HG03025 (cell line): ENCODE measurements around the gene PITPNM3.

ENCODE experiments used
- ATAC-seq: cut with Tn5 transposase; IDR thresholded peaks from one replicate; pipeline ENCODE4 v1.9.1; 2021; ENCODE audit warnings: mild to moderate bottlenecking, moderate library complexity; ENCODE audit not compliant: unreplicated experiment, low FRiP score

Gene PITPNM3

DNA sequence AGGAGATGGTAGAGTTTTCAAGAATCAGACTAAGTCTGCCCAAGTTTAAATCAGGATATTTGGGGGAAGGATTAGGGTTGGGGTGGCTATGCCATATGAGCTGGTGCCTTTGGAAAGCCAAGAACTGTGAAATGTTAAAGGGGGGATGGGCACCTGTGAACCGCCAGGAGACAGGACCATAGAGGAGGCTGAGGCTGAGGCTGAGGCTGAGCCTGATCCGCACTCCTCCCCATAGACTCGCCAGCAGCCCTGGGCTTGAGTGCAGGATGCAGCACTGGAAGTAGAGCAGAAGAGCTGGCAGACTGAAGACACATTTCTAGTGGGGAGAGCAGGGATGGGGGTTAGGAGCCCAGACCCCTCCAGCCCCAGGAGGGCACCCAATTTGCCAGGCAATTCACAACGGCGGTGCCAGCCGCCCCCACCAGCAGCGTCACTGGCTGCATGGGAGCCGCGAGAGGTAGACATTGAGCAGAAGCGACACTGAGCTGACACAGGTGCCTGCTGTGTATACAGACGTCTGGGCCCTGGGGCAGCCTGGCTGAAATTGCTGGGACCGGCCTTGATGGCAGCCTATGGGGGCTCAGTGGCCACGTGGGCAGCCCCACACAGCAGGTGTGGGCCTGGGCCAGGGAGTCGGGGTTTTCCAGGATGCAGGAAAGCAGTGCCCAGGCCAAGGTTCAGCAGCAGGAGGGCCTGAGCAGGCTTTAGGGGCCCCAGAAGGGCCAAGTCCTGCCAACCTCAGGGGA lies 102.9 kb downstream of the PITPNM3 start:
- ATAC-seq = no peak

DNA sequence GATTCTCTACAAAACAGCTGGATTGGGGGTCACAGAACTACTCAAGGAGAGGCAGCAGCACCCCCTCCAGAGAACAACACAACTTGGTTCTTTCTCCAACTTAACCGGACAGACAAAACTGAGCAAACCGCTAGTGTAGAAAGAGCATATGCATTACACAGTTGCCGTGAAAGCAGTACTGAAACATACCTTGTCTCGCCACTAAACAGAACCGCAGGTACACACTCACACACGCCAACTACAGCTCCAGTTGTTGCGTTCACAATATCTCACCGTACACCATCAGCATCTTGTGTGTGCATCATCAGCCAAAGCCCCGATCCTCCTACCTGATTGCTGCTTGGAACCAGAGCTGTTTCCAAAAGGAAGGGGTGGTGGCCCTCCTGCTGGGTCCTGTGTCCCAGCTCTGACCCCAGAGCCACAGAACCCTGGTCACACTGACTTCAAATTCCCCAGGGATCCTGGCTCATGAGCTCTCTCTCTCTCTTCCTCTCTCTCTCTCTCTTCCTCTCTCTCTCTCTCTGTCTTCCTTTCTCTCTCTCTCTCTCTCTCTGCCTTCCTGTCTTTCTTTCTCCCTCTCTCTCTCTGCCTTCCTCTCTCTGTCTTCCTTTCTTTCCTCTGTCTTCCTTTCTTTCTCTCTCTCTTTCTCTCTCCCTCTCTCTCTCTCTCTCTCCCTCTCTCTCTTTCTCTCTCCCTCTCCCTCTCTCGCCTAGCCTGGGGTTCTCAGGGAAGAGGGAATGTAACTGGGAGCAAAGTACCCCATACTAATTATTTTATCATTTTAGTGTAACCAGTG lies 103.7 kb downstream of the PITPNM3 start:
- no peak for ATAC-seq

DNA sequence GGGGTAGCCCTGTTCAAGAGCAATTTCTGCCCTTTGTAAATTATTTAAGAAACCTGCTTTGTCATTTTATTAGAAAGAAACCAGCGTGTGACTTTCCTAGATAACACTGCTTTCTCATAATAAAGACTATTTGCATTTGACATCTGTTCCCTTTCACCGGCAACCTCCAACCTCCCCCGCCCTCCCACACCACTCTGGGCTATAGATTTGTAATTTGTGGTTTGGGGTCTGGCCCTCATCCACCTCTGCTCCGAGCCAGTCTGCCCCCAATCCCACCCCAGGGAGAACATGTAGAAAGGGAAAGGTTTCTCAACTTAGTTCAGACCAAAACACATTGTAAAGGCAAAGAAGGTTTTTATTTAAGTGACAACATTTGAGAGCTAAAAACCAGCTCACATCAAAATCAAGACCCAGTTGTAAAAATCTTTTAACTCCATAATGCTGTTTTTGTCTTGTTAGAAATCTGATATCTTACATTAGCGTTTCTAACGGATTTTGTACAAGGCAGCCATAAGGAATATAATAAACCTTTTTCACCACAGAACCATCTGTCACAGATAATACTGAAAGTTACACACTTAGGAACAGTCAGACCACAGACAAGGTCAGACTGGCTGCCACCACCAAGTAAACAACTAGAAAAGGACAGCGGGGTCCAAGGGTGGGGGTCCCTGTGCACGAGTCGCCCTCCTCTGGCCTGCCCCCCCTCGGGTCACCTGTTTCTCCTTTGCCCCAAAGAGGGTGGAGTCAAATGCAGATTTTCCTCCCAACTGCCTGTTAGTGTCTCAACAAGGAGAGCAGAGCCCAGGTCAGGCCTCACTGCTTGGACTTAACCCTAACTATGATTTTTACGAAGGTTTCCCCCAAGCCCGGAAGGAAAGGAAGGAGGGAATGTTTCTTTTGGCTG lies 105.2 kb downstream of the PITPNM3 start:
- no peak for ATAC-seq

DNA sequence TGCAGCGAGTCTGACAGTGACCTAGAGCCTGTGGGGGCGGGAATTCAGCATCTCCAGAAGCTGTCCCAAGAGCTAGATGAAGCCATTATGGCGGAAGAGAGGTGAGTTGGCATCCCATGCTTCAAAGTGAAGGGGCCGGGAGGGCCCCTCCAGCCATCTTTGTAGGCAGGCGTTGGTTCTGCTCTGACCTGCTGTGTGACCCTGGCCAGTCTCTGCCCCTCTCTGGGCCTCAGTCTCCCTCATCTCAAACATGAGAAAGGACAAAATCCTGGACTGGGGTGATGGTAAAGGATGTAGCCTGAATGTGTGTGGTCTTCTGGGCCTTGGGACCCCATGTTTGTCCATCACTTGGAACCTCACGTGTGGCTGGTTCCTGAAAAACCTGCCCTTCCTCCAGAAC lies 107.0 kb downstream of the PITPNM3 start:
- no peak for ATAC-seq

DNA sequence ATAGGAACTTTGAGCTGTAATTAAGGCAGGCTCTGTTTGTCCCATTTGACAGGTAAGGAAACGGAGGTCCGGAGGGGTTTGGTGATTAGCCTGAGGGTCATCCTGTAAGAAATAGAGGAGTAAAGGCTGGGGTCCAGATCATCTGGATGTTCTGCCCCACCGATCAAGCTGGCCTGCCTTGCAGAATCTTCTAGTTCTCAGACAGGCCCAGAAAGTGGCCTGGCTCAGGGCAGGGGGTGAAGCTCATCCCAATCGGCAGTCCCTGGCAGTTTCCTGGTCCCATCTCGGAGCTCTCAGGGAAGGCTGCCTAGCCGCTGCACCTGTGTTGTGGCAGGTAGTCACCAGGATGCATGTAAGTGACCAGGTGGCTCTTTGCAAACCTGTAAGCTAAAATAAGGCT lies 107.9 kb downstream of the PITPNM3 start:
- ATAC-seq = no peak

DNA sequence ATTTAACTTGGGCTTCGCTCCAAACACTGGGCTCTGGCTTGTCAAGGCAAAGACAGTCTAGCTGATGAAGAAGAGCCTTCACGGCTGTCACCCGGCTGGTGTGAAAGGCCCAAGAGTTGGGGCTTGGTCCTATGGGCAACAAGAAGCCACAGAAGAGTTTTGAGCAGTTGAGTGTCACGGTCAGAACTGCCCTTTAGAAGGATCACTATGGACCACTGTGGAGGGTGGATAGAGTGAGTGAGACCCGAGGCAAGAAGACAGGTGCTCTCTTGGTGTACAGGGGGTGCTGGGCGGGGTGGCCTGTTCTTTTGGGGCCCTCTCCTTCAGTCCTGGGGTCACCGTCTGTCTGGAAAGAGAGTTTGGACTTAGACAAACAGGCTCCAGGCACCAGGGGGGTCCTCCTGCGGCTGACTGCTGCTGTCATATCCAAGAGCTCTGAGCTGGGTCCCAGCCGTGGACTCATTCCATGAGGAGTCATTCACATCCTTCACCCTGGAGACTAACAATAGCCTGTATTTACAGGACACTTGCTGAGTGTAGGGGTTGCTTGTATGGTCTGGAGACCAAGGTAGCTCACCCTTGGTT lies 109.7 kb downstream of the PITPNM3 start:
- no peak for ATAC-seq

DNA sequence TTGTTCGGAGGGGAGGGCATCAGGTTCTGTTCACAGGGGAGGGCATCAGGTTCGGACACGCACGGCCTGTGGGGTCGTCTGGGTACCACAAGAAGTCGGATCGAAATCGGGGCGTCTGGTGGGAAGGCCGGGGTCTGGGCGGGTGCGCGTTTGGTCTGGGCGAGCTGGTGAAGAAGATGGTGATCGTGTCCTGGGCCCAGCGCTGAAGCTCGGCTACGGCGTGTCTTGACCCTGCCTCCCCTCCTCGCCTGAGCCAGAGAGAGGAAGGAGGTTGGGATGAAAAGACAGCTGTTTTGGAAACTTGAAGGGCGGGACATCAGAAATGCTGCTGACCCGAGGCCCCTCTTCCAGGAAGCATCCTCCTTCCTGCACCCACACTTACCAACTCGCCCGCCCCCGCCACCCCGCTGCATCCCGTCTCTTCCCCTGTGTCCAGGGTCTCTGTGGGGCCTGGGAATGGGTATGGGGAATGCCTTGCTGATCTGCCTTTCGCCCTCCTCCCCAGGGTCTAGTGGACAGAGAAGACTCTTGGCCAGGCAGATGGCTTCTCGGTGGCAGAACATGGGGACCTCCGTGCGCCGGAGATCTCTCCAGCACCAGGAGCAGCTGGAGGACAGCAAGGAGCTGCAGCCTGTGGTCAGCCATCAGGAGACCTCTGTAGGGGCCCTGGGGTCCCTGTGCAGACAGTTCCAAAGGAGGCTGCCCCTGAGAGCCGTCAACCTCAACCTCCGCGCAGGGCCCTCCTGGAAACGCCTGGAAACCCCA lies 111.6 kb downstream of the PITPNM3 start:
- ATAC-seq = no peak

DNA sequence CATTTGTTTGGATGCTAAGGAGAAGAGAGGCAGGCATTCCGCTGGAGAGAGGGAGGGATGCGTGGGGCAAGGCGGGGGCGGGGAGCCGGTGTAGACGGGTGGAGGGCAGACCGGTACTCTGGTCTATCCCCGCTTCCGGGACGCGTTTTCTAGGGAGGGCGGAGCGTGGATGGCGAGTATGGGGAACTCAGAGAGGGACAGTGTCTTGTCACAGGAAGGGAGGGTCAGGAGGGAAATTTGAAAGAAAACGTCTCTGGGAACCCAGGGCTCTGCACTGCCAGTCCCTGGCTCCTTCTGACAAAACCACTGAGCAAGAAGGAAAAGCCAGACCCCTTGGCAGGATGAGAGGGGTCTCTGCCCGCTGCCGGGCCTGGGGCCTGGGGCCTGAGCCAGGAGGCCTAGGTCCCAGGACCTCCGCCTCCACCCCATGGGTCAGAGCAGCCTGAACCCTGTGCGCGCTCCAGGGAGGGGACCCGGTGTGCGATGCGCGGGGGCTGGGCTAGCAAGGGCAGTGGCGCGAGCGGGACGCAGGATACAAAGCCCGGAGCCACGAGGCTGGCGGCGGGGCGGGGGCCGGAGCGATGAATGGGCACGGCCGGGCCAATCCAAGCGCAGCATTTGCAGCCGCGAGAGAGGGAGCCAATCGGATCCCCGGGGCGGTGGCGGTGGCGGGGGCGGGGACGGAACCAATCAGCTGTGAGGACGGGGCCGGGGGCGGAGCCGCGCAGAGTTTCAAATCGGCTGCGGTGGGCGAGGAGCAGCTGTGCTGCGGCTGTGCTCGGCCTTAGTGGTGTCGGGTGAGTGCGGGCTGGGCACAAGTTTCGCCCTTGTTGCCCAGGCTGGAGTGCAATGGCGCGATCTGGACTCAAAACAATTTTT lies 112.4 kb downstream of the PITPNM3 start, which contains the start of gene PIMREG:
TSS of gene PIMREG (plus strand) at position 764 of the 879 bp plus-strand sequence. CDS start 656 bp downstream, outside the sequence.
- ATAC-seq = peak; percentile 79

DNA sequence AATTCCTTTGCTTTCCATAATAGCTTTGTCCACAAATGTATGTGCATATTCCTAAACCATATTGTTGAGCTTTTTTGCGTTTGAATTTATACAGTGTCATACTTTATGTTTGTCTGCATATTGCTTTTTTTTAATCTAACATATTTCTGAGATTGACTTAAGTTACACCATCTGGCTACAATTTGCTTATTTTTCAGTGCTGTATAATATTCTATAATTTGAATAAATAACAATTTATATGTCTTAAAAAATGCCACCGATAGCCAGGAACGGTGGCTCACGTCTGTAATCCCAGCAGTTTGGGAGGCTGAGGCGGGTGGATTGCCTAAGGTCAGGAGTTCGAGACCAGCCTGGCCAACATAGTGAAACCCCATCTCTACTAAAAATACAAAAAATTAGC lies 113.6 kb downstream of the PITPNM3 start:
- ATAC-seq = no peak

DNA sequence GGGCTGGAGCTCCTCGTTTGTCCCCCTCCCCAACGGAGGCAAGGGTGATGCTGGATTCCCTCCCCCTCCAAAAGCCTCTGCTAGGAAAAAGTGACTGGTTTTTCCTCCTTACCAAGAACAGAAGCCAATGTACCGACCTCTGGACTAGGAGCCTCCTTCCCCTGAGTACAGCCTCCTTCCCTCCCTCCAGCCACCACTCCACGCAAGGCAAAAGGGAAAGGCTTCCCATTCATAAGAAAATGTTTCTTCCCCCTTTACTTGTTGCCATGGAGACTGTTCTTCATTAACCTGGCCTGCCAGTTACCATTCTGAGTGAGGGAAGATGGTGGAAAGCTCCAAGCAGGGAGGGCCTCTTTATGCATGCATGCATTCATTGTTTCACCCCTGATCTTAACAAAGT lies 116.4 kb downstream of the PITPNM3 start:
- no peak for ATAC-seq

DNA sequence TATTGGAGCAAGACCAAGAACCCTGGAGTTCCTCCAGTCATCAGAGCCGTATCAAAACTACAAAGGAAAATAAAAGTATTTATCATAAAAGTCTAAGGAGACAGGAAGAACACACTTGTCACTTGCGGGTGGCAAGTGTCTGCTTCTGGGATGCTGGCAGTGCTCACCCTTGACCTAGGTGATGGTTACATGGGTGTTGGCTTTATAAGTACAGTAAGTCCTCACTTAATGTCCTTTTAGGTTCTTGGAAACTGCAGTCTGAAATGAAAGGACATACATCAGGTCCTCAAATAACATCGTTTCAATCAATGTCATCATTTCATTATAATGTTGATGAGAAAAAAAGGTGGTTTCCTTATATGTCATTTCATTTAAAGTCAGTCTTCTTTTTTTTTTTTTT lies 118.4 kb downstream of the PITPNM3 start:
- ATAC-seq = no peak

DNA sequence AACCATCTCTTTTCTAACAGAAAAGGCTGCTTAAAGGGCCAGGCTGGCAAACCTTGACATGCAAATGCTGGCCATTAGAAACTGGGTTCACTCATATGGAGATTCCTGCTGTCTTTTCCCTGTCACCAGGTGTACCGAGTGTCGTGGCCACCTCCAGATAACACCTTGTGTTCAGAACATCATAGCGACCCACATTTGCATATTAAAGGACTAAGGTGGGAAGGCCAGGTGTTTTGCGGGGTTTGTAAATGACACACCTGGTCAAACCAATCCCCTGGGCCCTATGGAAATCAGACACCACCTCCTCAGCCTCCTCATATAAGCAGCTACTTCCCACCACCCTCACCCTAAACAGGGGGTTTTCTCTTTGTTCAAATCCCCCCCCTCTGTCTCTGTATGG lies 118.9 kb downstream of the PITPNM3 start:
- ATAC-seq = no peak

DNA sequence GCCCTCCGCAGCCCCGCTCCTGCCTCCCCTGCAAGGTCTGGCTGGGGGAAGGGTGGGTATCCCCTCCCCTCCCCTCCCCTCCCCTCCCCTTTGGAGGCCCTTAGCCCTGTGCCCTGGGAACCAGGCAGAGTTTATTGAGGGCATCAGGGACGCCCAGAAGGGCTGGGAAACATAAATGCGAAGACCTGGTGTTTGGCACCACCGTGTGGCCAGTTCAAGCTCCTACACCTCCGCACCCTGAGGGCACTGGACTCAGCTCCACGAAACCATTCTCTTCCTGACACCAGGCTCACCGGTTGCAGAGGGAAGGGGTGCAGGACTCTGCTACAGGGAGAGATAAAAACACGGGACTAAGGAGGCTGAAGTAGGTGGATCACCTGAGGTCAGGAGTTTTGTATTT lies 120.4 kb downstream of the PITPNM3 start:
- no peak for ATAC-seq

DNA sequence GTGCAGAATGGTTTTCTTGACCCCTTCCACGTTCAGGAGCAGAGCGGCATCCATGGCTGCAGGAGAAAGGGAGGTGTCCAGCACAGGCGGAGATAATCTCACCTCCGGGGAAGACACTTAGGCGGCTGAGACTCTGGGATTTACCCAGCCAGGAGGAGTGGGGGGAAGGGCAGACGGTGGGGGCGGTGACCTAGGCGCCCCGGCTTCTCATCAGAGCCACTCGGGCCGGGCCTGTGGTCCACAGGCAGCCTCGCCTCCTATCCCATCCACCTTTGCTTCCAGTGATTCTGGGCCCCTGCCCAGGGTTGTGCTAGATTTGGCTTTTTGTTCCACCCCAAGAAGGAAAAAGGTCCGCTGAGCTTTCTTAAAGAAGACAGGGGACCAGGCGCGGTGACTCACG lies 121.3 kb downstream of the PITPNM3 start, which contains the start of gene AIPL1:
TSS of gene AIPL1 (minus strand) at position 71 of the 400 bp plus-strand sequence. CDS start at position 54, 17 bp downstream.
- no peak for ATAC-seq

DNA sequence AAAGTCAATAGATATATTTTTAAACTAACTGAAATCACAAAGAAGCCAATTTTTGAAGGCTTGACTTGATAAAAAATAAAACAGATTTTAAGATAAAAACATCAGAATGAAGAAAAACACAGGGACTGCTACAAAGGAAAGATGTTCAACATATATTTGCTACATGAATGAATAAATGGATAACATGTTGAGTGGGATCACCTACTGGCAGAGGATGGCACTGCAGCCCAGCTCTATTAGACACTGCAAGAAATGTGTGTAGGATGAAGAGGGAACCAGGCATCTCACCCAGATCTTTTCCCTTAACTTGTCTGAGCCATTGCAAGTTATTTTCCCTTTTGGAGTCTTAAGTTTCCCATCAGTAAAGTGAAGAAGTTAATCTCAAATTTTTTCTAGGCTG lies 125.6 kb downstream of the PITPNM3 start:
- no peak for ATAC-seq

DNA sequence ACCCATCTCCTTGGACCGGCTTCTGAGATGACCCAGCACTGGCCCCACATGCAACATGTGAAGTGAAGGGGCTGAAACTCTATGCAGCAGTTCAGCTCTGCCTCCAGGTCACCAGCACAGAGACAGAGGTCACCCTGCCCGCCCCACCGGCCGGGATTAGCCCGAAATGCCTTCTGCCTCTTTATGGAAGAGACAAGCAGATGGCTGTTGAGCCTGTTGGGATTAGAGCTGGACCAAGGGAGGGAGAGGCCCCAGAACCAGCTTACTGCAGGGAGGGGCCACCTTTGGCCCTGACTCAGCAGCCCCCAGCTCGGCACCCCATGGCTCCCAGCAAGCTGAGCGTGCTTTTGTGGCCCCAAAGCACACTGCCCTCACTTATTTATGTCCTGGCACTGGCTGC lies 127.1 kb downstream of the PITPNM3 start:
- ATAC-seq = no peak

DNA sequence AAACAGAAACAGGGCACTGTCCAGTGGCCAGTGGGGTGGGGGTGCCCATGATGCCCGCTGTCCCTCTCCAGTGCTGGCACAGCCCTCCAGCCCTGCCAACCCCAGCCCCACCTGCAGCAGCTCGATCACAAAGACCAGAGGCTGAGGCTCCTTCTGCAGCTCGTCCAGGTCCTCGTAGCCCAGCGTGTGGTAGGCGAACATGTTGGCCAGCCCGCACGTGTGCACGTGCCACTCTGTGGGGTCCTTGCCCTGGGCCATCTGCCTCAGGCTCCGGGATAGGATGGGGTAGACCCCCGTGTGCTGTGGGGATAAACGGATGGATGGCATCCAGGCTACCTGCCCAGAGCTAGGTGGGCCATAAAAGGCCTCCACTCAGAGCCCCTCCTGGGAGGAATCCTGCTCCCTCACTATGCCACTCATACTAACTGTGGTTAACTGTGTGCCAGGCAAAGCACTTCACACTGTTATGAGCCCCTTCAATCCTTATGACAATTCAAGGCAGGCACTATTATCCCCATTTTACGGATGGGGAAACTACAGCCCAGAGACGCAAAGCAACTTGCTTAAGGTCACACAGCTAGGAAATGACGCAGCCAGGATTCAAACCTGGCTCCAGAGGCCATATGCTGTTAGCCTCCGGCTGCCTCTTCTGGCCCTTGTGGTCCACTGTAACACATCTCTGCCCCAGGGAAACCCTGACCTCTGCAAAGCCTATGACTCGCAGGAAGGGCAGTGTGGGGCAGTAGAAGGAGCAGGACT lies 128.0 kb downstream of the PITPNM3 start:
- ATAC-seq = no peak

DNA sequence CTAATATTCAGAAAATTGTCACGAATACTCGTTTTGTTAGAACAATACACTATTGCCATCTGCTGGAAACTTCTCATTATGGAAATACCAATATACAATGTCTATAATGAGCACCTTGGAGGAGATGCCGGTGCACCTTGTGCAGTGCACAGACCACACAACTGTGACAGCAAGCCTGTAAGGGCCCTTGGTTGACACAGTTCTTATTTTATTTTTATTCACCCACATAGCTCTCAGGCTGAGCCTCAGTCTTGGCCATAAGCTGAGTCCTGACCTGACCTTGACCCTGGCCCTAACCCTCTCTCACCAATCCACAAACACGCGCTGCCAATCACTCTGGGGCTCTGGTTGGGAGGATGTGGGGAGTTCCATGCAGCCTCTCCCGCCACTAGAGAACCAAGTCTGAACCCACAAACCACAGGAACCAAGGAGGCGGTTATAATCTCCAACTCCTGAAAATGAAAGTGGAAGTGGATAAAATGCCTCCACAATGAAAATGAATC lies 129.0 kb downstream of the PITPNM3 start:
- ATAC-seq = no peak
